ENCODE results near the gene PRRX1.

PRRX1 gene

GRCh38 chr1:170765279-170765678 lies 101.3 kb downstream of the PRRX1 start:
- no peak overlapping the region for H3K4me3 ChIP-seq (replicated peaks; ENCODE audit: low read depth, low read length)
- no peak for TF ChIP-seq CTCF (IDR thresholded peaks at IDR 0.05; ENCODE audit: low read length, missing control alignments)
- no peak for DNase-seq (ENCODE audit: low read depth)

GRCh38 chr1:170765712-170766330 lies 101.9 kb downstream of the PRRX1 start:
- peak; percentile 73 for DNase-seq (ENCODE audit: low read depth)
- H3K4me3 ChIP-seq (replicated peaks; ENCODE audit: low read depth, low read length): no peak overlapping the region
- peak; percentile 67 for TF ChIP-seq CTCF (IDR thresholded peaks at IDR 0.05; ENCODE audit: low read length, missing control alignments)

- TF ChIP-seq CTCF (IDR thresholded peaks at IDR 0.05; ENCODE audit: low read length, missing control alignments): no peak
- H3K4me3 ChIP-seq (replicated peaks; ENCODE audit: low read depth, low read length): no peak overlapping the region
- peak; percentile 13 for DNase-seq (ENCODE audit: low read depth)
These were observed 105.0 kb downstream of the PRRX1 start for GRCh38 chr1:170768929-170769328.

- no peak for TF ChIP-seq CTCF (IDR thresholded peaks at IDR 0.05; ENCODE audit: low read length, missing control alignments)
- DNase-seq (ENCODE audit: low read depth): no peak
- H3K4me3 ChIP-seq (replicated peaks; ENCODE audit: low read depth, low read length): no peak overlapping the region
These were observed 105.8 kb downstream of the PRRX1 start for GRCh38 chr1:170769691-170770090.

- H3K4me3 ChIP-seq (replicated peaks; ENCODE audit: low read depth, low read length): no peak overlapping the region
- no peak for TF ChIP-seq CTCF (IDR thresholded peaks at IDR 0.05; ENCODE audit: low read length, missing control alignments)
- no peak for DNase-seq (ENCODE audit: low read depth)
These were observed 106.3 kb downstream of the PRRX1 start for GRCh38 chr1:170770254-170770653.

- DNase-seq (ENCODE audit: low read depth): no peak
- TF ChIP-seq CTCF (IDR thresholded peaks at IDR 0.05; ENCODE audit: low read length, missing control alignments): no peak
- H3K4me3 ChIP-seq (replicated peaks; ENCODE audit: low read depth, low read length): no peak overlapping the region
These were observed 112.3 kb downstream of the PRRX1 start for GRCh38 chr1:170776252-170776651.

- no peak for DNase-seq (ENCODE audit: low read depth)
- H3K4me3 ChIP-seq (replicated peaks; ENCODE audit: low read depth, low read length): no peak overlapping the region
- TF ChIP-seq CTCF (IDR thresholded peaks at IDR 0.05; ENCODE audit: low read length, missing control alignments): no peak
These were observed 112.8 kb downstream of the PRRX1 start for GRCh38 chr1:170776777-170777176.
